WTC11 (cell line): ENCODE data around the gene SIT1.

Experiments used
- GABPB1 ChIP-seq: sonication (generic); formaldehyde crosslinking; IDR thresholded peaks from 2 replicates; pipeline ENCODE4 v1.8.1; 2023; ENCODE audit warnings: mild to moderate bottlenecking, missing genetic modification reagents
- IRF2 ChIP-seq: sonication (generic); formaldehyde crosslinking; IDR thresholded peaks from 2 replicates; pipeline ENCODE4 v1.8.0; 2022; ENCODE audit warnings: low read depth, missing genetic modification reagents, borderline replicate concordance
- JUN ChIP-seq: sonication (generic); formaldehyde crosslinking; IDR thresholded peaks from 2 replicates; pipeline ENCODE4 v1.8.0; 2023; ENCODE audit warnings: mild to moderate bottlenecking, missing genetic modification reagents
- KAT7 ChIP-seq: sonication (generic); formaldehyde crosslinking; IDR thresholded peaks from 2 replicates; pipeline ENCODE4 v1.8.1; 2023; ENCODE audit warnings: missing genetic modification reagents, mild to moderate bottlenecking, borderline replicate concordance
- TF ChIP-seq, protein P1 (sequence below): fragments of 200-600 bp; IDR thresholded peaks from 2 replicates; pipeline ENCODE4 v1.8.0; 2022; ENCODE audit warnings: antibody characterized with exemption

DNA sequence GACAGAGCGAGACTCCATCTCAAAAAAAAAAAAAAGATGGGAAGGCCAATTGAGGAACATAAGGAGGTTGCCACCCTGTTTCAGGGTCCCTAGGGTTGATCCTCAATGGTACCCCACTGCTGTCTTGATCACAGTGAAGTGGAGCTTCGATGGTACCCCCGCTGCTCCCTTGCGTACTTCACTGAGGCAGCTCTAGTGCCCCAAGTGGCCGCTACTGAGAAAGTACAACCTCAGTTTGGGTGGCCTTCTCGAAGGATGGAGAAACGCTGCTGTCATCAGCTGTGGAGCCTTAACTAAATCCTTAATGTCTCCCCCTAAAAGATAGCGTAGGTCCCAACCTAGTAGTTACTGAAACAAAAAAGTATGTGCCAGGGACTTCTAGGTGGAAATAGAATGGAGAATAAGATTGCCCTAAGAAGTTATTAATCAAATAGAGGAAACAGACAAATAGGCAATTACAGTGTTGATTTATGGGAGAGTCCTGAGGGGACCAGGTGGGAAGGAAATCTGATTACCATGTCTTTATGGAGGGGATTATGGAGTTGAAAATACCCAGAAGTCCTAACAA, 39.4 kb downstream of the SIT1 start:
- TF ChIP-seq JUN (CRISPR knock-in tag) (no peak), KAT7 (CRISPR knock-in tag) (no peak), IRF2 (no peak), GABPB1 (CRISPR knock-in tag) (no peak)
- TF ChIP-seq, protein P1, sequence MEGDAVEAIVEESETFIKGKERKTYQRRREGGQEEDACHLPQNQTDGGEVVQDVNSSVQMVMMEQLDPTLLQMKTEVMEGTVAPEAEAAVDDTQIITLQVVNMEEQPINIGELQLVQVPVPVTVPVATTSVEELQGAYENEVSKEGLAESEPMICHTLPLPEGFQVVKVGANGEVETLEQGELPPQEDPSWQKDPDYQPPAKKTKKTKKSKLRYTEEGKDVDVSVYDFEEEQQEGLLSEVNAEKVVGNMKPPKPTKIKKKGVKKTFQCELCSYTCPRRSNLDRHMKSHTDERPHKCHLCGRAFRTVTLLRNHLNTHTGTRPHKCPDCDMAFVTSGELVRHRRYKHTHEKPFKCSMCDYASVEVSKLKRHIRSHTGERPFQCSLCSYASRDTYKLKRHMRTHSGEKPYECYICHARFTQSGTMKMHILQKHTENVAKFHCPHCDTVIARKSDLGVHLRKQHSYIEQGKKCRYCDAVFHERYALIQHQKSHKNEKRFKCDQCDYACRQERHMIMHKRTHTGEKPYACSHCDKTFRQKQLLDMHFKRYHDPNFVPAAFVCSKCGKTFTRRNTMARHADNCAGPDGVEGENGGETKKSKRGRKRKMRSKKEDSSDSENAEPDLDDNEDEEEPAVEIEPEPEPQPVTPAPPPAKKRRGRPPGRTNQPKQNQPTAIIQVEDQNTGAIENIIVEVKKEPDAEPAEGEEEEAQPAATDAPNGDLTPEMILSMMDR, result peak; percentile 52
